Endothelial cell (in vitro differentiated cells): Measurements from ENCODE around the gene ATP6V1B1. TPM values are rescaled to one million over a fixed set of nuclear protein-coding genes. Genes with fewer than 3 reads are reported as not detected.

Experiments
- DNase-seq: peaks from one replicate; pipeline ENCODE4 v3.0.0; 2021; ENCODE audit warnings: low spot score
- H3K27ac Mint-ChIP-seq: one replicate; pipeline ENCODE4 v1.8.0; 2021; ENCODE audit warnings: mixed read lengths, inconsistent platforms; ENCODE audit not compliant: unreplicated experiment
- H3K27me3 Mint-ChIP-seq: one replicate; pipeline ENCODE4 v1.8.0; 2021; ENCODE audit warnings: mild to moderate bottlenecking, moderate library complexity, mixed read lengths, inconsistent platforms; ENCODE audit not compliant: unreplicated experiment
- H3K36me3 Mint-ChIP-seq: one replicate; pipeline ENCODE4 v1.8.0; 2021; ENCODE audit warnings: mild to moderate bottlenecking, low read depth, mixed read lengths, inconsistent platforms; ENCODE audit not compliant: unreplicated experiment
- H3K4me1 Mint-ChIP-seq: one replicate; pipeline ENCODE4 v1.8.0; 2021; ENCODE audit warnings: mild to moderate bottlenecking, mixed read lengths, inconsistent platforms; ENCODE audit not compliant: unreplicated experiment
- H3K4me3 Mint-ChIP-seq: one replicate; pipeline ENCODE4 v1.8.0; 2021; ENCODE audit warnings: mild to moderate bottlenecking, mixed read lengths, inconsistent platforms; ENCODE audit not compliant: unreplicated experiment
- H3K9me3 Mint-ChIP-seq: one replicate; pipeline ENCODE4 v1.8.0; 2021; ENCODE audit warnings: mixed read lengths, inconsistent platforms; ENCODE audit not compliant: unreplicated experiment
- CTCF ChIP-seq: fragments of 200-600 bp; sonication (generic); IDR thresholded peaks from one replicate; pipeline ENCODE4 v1.5.0; 2021; ENCODE audit warnings: antibody characterized with exemption; ENCODE audit not compliant: unreplicated experiment
- total RNA-seq: library from RNA; stranded (reverse); fragmentation: NEBNext Ultra II Directional; extraction: Animal tissue kit (Norgen Biotek cat#: 25700); gene quantifications from one replicate; pipeline ENCODE4 v1.2.1, GENCODE V29; 2021; ENCODE audit not compliant: unreplicated experiment

Gene ATP6V1B1
- total RNA-seq, 1 donor from 2014 or later, result not detected

DNA sequence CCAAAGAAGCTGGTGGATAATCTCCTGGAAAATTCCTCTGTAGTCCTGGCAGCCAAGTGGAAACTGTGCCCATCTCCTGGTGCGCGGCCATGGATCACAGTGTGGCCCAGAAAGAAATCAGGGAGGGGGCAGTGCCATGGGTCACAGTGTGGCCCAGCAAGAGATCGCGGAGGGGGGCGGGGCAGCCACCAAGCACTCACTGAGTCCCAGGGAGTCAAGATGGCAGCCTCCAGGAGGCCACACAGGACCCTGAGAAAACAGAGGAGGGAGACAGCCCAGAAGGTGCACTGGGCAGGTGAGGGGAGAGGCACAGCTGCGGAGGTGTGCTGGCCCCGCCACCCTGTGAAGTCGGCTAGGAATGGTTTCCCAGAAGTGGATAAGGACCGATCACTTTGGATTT is 8.1 kb upstream of the ATP6V1B1 start:
- Mint-ChIP-seq H3K9me3 (no peaks in the 10 kb centered on the region), H3K36me3 (peaks cover 11% of the 10 kb centered on the region), H3K27ac (no peak overlapping the region), H3K27me3 (peaks cover 8% of the 10 kb centered on the region), H3K4me1 (peaks cover 18% of the 10 kb centered on the region), H3K4me3 (no peak overlapping the region)
- DNase-seq, result no peak
- no peak for TF ChIP-seq CTCF

DNA sequence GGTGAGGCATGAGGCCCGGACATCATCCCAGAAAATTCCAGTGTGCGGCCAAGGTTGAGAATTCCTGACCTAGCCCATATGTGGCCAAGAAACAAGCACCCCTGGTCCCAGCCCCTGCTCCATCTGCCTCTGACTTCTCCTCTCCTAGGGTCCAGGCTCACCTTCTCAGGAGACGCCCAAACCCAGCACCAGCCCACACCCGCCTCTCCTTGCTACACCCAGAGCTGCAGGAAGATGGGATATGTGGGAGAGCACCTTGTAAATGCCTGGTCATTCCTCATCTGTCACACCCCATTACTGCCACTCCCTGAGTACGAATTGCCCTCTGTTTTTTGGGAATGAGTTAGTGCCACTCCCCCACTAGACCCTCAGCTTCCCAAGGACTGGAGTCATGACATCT is 7.3 kb upstream of the ATP6V1B1 start:
- Mint-ChIP-seq H3K4me3 (no peak overlapping the region), H3K36me3 (peaks cover 7% of the 10 kb centered on the region), H3K27me3 (peaks cover 6% of the 10 kb centered on the region), H3K9me3 (no peaks in the 10 kb centered on the region), H3K27ac (no peak overlapping the region), H3K4me1 (peaks cover 11% of the 10 kb centered on the region)
- no peak for DNase-seq
- no peak for TF ChIP-seq CTCF

- Mint-ChIP-seq H3K27me3 (peaks cover 8% of the 10 kb centered on the region), H3K4me1 (peaks cover 10% of the 10 kb centered on the region), H3K36me3 (no peaks in the 10 kb centered on the region), H3K9me3 (no peaks in the 10 kb centered on the region), H3K4me3 (no peak overlapping the region), H3K27ac (no peak overlapping the region)
- DNase-seq, result no peak
- TF ChIP-seq CTCF, result no peak
These were observed 5.0 kb upstream of the ATP6V1B1 start for GRCh38 chr2:70930371-70931329.

DNA sequence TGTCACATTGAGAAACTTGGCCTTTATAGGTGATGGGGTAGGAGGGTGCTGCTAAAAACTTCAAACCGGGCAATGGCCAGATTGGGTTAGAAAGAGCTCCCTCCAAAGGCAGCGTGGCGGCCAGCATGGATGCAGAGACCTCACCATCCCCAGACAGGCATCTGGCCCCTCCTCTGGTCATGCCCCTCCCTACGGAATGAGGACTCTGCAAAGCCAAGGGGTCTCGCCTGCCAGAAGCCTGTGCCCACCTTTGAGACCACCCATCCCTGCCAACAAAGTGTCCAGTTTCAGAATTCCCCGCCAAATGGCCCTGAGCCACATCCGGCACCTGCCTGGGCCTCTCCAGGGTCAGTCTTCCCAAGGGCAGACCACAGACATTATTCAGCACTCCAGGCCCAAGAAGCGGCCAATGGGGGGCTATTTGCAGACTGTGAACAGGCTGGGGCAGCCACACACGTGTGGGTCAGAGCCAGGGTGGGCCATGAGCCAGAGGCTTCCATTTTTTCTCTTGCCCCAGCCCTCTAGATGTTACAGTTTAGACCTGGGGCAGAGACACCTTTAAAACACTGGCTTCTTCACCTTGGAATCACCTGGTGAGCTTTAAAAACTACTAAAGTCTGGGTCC is 4.2 kb upstream of the ATP6V1B1 start:
- no peak for DNase-seq
- no peak for TF ChIP-seq CTCF
- no peaks in the 10 kb centered on the region for H3K36me3 Mint-ChIP-seq
- peaks cover 9% of the 10 kb centered on the region for H3K4me1 Mint-ChIP-seq
- H3K4me3 Mint-ChIP-seq, result no peak overlapping the region
- H3K9me3 Mint-ChIP-seq, result no peaks in the 10 kb centered on the region
- no peak overlapping the region for H3K27ac Mint-ChIP-seq
- H3K27me3 Mint-ChIP-seq, result peaks cover 12% of the 10 kb centered on the region
